Prostate gland (tissue), 1 donor: Measurements from ENCODE around the gene BUB3.

Source experiments
- POLR2A ChIP-seq: fragments of 450-650 bp; IDR thresholded peaks from one replicate; pipeline ENCODE4 v1.6.1; 2016; ENCODE audit warnings: antibody characterized with exemption, mild to moderate bottlenecking
- POLR2AphosphoS5 ChIP-seq: sonication (generic); formaldehyde crosslinking; IDR thresholded peaks from one replicate; pipeline ENCODE4 v1.6.1; 2017; ENCODE audit warnings: antibody characterized with exemption

- TF ChIP-seq POLR2AphosphoS5 (no peak), POLR2A (no peak)
Observed at GRCh38 chr10:123213192-123213591, 59.0 kb downstream of the BUB3 start.
